AG04450 (cell line): ENCODE data around the gene DUSP23. TPM values are rescaled to one million over a fixed set of nuclear protein-coding genes. Genes with fewer than 3 reads are reported as not detected.

ENCODE experiments used
- CTCF ChIA-PET: fragments of 300-600, 350-600 bp; formaldehyde crosslinking; extraction: SDS; loops from one replicate; lab custom pipeline; 2022; ENCODE audit warnings: antibody characterized with exemption, inconsistent platforms; lab: Charles Lee
- POLR2A ChIA-PET: fragments of 350-600 bp; formaldehyde crosslinking; extraction: SDS; loops from one replicate; lab custom pipeline; 2021; ENCODE audit warnings: antibody characterized with exemption, inconsistent platforms; lab: Yijun Ruan, JAX
- DNase-seq: peaks from one replicate; pipeline ENCODE4 v3.0.0-alpha.2; 2011; ENCODE audit warnings: low read depth, low spot score
- H3K27ac ChIP-seq: one replicate; pipeline ENCODE4 v1.5.1; 2012; ENCODE audit warnings: low read depth, low read length, control low read depth
- H3K27me3 ChIP-seq: one replicate; pipeline ENCODE4 v1.6.0; 2012; ENCODE audit warnings: low read length; ENCODE audit not compliant: control insufficient read depth, insufficient read depth
- H3K4me3 ChIP-seq: 2 replicates; pipeline ENCODE4 v1.5.1; 2011; ENCODE audit warnings: mild to moderate bottlenecking, low read depth, low read length, control low read depth
- H3K9me3 ChIP-seq: 2 replicates; pipeline ENCODE4 v1.5.1; 2012; ENCODE audit warnings: low read length; ENCODE audit not compliant: control insufficient read depth, insufficient read depth
- polyA plus RNA-seq: library from polyadenylated mRNA; depleted of rRNA; stranded (reverse); fragments of >200 nt; gene quantifications from 2 replicates; pipeline ENCODE4 v1.2.3, GENCODE V29; 2011; rRNA removed
- TF ChIP-seq, protein P1 (sequence below): IDR thresholded peaks from 2 replicates; pipeline ENCODE4 v1.5.1; 2011; ENCODE audit warnings: low read depth, low read length, control low read depth, inconsistent platforms

DUSP23 gene
- polyA plus RNA-seq, 1 experiment, result 6.1 TPM

- no peak for DNase-seq
- H3K27ac ChIP-seq, result no peak overlapping the region
- ChIA-PET CTCF (interaction anchor here (2.3 kb wide), 1 partner anchor 32 kb away, joined by 14 read pairs; no protein-coding TSS in a partner anchor), POLR2A (no interaction called here)
- H3K27me3 ChIP-seq, result no peaks in the 10 kb centered on the region
- TF ChIP-seq, protein P1, sequence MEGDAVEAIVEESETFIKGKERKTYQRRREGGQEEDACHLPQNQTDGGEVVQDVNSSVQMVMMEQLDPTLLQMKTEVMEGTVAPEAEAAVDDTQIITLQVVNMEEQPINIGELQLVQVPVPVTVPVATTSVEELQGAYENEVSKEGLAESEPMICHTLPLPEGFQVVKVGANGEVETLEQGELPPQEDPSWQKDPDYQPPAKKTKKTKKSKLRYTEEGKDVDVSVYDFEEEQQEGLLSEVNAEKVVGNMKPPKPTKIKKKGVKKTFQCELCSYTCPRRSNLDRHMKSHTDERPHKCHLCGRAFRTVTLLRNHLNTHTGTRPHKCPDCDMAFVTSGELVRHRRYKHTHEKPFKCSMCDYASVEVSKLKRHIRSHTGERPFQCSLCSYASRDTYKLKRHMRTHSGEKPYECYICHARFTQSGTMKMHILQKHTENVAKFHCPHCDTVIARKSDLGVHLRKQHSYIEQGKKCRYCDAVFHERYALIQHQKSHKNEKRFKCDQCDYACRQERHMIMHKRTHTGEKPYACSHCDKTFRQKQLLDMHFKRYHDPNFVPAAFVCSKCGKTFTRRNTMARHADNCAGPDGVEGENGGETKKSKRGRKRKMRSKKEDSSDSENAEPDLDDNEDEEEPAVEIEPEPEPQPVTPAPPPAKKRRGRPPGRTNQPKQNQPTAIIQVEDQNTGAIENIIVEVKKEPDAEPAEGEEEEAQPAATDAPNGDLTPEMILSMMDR, result no peak
- no peak overlapping the region for H3K4me3 ChIP-seq
- no peaks in the 10 kb centered on the region for H3K9me3 ChIP-seq
Observed at GRCh38 chr1:159831412-159832141, 50.8 kb downstream of the DUSP23 start.

Other genes starting within 250 kb of the DUSP23 start
- gene OR10J5, start 245.0 kb upstream of the DUSP23 start, polyA plus RNA-seq, result not detected in 2 replicates
- gene APCS, start 193.1 kb upstream of the DUSP23 start, polyA plus RNA-seq, result not detected in 2 replicates
- not detected in 2 replicates for gene CRP, start 66.4 kb upstream of the DUSP23 start, polyA plus RNA-seq
- gene FCRL6, start 21.4 kb downstream of the DUSP23 start, polyA plus RNA-seq, result not detected in 2 replicates
- not detected in 2 replicates for gene SLAMF8, start 45.9 kb downstream of the DUSP23 start, polyA plus RNA-seq
- gene VSIG8, start 81.7 kb downstream of the DUSP23 start, polyA plus RNA-seq, result not detected in 2 replicates
- gene CFAP45, start 119.2 kb downstream of the DUSP23 start, polyA plus RNA-seq, result 0.29 and 0.51 TPM in 2 replicates
- 400 and 472 TPM in 2 replicates for gene TAGLN2, start 144.5 kb downstream of the DUSP23 start, polyA plus RNA-seq
- gene IGSF9, start 164.7 kb downstream of the DUSP23 start, polyA plus RNA-seq, result not detected in 2 replicates
- 0.11 TPM in 1 of 2 replicates, not detected in the other for gene SLAMF9, start 173.3 kb downstream of the DUSP23 start, polyA plus RNA-seq